HG03378 (cell line): ENCODE results near the gene PTCD2.
"Not testable (repeated sequence)": the region's sequence is repeated elsewhere in the genome, so short reads cannot be mapped to it uniquely, and the experiment has no call there.

Experiments
- ATAC-seq: cut with Tn5 transposase; IDR thresholded peaks from one replicate; pipeline ENCODE4 v1.9.1; 2021; ENCODE audit warnings: mild to moderate bottlenecking, moderate library complexity; ENCODE audit not compliant: unreplicated experiment

The PTCD2 gene

DNA sequence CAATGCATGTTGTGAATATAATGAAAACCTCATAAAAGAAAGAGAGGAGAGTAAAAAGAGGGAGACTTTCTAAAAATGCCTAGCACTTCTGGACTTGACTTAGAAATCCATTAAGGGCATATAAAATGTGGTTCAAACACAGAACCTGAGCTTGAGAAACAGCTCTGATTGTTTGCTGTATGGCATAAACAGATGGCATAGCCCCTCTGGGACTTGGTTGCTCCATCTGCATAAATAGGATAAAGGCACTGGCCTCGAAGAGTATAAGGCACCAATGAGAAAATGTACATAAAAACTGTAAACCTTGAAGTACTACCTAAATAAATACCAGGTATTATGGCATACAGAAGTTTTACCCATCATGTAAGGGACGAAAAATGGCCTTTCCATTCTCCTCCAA, 23.9 kb upstream of the PTCD2 start:
- ATAC-seq = no peak

DNA sequence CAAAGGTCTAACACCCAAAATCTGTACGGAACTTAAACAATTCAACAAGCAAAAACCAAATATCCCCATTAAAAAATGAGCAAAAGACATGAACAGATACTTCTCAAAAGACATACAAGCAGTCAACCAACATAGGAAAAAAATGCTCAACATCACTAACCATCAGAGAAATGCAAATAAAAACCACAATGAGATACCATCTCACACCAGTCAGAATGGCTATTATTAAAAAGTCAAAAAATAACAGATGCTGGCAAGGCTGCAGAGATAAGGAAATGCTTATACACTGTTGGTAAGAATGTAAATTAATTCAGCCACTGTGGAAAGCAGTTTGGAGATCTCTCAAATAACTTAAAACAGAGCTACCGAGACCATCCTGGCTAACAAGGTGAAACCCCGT, 22.0 kb upstream of the PTCD2 start:
- peak; percentile 45 for ATAC-seq

DNA sequence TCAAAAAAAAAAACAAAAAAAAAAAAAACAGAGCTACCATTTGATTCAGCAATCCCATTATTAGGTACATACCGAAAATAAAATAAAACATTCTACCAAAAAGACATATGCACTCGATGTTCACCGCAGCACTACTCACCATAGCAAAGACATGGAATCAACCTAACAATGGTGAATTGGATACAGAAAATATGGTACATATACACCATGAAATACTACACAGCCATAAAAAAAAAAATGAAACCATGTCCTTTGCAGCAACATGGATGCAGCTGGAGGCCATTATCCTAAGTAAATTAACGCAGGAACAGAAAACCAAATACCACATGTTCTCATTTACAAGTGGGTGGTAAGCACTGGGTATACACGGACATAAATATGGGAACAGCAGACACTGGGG, 21.5 kb upstream of the PTCD2 start:
- ATAC-seq = no peak

DNA sequence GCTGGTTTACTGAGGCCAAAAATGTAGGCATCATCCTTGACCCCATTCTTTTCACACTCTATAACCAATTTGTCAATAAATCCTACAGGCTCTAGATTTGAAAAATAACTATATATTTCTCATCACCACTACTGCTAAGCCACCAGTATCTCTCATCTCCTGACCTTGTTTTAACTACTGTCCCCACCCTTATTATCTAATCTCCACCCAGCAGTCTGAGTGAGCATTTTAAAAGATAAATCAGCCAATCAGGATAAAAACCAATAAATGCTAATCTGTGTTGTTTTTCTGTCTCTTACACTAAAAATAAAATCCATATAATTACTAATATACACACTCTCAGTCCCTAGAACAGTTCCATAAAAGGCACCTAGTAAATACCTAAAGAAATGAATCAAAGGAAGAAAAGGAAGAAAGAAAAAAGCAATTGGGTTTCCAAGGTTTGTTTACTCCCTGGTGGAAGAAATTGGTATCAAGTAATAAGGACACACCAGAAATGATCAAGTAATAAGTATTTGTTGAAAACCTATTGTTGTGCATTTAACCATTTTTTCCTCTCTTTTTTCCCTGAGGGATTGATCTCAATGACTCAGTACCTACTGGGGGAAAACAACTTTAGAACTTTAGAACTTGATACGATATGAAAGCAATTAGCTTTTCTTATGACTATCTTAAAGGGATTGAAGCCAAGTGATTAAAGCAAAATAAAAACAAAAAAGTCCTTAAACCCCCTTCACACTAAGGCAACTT, 19.4 kb upstream of the PTCD2 start:
- ATAC-seq = no peak

DNA sequence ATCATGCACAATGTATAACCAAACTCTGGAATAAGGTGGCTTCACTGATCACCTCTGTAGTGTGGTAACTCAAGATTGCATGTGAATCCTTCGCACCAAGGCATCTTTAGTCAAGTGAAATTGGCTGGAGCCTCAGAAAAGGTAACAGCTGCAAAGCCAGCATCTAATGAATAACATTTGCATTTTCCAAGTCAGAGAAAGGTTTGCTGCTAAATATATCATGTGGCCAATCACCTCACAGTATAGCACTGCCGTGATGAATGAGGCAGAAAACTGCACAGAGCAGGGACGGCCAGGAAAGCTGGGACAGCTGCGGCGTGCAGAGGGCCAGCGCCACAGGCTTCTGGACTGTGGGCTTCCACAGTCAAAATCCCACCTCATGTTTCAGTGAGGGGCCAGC, 18.6 kb upstream of the PTCD2 start:
- ATAC-seq = peak; percentile 72

DNA sequence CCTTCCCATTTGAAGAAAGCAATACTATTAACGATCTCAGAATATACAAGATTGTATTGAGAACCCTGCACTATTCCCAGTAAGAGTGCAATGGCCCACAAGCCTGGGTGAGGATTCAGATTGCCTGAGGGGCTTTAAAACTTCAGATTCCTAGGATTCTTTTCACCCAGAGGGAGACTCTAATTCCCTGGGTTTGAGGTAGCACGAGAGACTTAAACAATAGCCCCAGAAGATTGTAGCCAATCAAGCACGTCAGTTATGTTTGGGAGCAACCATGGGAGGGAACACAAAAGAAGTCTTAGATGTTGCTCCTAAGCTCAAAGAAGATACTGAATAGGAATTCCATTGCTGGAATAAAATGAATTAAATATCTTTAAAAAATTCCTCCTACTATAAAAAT, 18.0 kb upstream of the PTCD2 start:
- no peak for ATAC-seq

DNA sequence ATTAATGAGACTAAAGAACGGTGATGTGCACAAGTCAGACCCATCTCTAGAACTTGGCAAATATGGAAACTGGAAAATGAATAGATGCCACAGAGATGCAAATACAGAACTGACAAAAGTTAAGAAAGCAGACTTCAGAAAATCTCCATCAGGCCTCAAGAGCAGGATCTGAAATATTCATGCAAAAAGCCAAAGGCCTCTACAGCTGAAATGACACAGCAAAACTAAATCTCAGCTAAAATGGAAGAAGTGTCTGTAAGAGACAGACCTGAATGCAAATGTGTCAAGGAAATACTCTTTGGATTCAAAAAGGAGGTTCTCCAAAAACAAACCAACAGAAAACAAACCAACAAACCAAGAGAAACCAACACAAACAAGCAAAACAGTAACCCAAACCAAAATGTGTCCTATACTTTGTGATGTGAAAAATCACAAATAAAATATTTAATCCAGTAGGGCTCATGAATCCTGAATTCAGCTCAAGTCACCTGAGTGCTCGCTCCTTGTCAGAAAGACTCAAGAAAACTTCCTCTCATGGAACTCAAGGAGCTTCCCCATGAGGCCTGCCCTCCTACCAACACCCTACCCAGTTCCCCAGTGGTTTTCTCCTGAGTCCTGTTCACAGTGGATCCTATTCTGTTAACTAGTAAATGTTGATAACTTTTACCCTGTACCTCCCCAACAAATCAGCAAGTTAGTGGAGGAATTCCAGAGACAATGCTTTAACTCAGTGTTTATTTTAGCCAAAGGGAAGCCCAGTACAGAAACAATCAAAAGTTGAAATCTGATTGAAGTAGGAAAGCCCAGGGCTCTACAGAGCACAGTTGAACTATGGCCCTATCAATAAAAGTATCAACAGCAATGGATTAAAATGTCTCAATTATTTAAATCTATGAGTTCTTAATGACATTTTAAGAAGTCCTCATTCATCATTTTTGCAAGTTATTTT, 14.7 kb upstream of the PTCD2 start:
- no peak for ATAC-seq

DNA sequence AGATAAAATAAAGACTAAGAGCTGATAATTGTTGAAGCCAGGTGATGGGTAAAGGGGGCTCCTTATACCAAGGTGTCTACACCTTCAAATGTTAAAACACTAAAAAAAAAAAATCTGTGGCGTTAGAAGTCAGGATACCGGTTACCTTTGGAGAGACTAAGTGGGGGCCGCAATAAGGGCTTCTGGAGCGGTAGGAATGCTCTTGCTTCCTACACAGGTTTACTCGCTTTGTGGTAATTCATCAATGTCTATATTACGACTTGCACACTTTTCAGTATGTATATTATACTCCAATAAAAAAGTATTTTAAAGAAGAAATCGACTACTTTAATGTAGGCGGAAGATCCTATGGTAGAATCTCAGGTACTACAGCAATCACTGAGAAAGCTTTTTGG, 12.6 kb upstream of the PTCD2 start:
- ATAC-seq = no peak

DNA sequence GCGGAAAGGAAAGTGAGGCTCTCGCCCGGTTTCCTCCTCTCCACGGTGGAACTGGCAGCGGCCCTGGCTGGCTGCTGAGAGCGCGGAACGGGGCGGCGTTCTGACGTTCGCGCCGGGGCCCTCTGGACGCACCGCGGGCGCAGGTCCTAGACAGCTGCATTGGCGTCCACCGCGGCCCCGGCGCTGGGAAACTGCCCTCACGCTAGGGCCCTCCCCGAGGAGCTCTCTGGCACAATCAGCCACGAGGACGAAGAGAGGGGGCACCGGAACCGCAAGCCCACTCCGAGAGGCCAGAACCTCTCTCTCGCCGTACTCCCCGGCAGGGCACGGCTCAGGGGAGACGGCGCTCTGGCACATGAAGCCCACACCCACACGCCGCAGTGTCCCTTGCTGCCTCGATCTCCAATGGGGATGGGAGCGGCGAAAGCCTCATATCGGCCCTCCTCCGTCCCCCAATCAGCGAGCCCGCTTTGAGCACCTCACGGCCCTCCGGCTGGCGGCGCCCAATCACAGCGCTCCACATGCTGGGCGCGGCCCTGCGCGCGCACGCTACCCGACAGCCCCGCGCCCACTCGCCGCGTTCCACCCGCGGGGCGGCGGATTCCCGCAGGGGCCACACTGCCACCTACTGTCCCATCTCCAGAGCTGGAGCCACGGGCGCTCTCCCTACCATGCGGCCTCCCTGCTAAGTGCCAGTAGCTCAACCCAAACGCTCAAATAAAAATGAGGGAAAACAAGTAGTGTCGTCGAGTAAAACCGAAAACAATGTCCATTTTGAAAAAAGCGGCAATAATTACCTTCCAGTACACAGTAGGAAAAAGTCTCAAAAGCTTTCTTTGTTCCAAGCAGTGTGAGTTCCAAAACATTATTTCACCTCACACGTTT, 12.0 kb upstream of the PTCD2 start:
- ATAC-seq = peak; percentile 84

DNA sequence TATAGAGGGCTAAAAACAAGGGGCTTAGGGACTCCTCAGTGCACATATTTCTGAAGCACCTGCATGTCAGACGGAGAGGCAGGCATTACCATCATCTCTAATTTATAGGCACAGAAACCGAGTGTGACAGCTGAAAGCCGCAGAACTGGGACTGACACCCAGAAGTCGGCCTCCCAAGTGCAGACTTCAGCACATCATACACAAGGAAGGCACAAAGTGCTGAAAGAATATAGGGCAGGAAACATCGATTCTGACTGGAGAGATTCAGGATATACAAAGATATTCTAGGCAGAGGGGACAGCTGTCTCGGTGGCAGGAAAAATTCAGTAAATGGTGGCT, 11.4 kb upstream of the PTCD2 start:
- no peak for ATAC-seq

DNA sequence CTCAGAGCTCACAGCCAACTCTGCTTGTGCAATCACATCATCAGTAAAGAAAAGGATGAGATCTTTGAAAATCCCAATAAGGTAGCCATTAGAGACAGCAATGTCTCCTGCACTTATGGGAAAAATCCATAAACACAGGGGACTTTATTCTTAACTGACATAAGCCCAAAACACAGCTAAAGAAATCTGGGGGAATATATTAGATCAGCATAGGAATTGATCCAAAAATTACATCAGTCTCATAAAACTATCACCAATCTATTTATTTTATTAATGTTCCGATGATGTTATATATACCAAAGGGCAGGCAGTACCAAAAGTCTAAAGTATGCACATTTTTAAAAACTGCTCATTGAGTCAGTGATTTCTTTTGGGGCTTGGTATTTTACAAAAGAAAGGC, 7.0 kb upstream of the PTCD2 start:
- ATAC-seq = no peak

DNA sequence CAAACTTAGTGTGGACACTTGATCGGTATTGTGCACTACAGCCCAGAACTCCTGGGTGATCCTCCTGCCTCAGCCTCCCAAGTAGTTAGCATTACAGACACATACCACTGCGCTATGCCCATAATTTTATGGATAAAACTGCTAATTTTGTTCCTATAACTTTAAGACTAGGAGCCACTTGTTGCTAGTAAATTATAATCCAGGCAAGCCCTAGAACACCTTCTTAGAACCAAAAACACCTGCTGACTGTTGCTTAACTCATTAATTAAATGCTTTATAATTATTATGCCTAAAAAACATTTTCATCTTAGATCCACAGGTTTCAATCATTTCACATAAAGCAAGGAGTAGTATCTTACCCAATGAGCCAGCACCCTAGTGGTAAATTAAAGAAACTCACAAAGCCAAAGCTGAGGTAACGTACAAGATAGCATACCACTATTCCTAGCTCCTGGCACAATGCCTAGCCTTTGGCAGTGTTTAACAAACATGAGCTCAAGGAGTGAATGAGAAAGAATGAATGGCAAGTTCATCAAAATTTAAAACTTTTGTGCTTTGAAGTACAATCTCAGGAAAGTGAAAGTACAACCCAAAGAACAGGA, 5.5 kb upstream of the PTCD2 start:
- no peak for ATAC-seq

DNA sequence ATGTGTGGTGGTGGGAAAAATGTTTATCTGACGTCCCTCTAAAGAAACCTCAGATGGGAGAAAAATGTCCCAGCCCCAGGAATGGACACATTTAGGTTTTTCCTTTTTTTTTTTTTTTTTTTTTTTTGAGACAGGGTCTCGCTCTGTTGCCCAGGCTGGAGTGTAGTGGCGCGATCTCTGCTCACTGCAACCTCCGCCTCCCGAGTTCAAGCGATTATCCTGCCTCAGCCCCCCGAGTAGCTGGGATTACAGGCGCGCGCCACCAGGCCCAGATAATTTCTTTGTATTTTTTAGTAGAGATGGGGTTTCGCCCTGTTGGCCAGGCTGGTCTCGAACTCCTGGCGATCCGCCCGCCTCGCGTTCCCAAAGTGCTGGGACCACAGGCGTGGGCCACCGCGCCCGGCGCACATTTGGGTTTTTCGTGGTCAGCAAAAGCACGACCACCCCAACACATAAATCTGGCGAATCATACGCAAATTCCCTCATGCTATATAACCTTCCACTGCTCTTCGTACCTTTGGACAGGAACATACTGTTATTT, 668 bp upstream of the PTCD2 start:
- ATAC-seq = not testable (repeated sequence)

DNA sequence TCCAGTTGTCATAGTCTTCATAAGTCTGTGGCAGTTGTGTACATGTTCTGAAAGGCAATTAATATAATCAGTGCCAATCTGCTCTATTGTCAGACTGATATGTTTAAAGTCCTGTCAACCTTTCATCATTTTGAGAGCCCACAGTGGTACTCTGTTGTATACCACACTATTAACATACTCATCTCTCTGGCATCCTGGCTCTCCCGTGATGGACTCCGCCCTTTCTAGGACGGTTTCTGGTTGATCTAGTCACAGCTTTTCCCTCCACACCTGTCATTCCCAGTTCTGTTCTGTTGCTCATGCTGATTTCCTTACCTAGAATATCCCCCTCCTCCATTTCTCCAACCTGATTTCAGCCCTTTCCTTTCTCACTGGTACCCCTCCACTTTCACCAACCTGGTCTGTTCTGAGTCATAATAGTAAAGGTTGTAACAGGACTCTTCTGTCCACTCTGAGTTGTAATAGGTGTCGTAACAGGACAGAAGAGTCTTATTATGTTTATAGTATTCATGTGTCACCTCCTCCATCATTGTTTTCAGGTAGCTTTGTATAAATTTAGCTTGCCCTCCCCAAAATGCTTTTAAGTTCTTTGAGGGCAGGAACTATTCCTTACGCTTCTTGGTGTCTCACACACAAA, 4.1 kb downstream of the PTCD2 start:
- ATAC-seq = no peak

DNA sequence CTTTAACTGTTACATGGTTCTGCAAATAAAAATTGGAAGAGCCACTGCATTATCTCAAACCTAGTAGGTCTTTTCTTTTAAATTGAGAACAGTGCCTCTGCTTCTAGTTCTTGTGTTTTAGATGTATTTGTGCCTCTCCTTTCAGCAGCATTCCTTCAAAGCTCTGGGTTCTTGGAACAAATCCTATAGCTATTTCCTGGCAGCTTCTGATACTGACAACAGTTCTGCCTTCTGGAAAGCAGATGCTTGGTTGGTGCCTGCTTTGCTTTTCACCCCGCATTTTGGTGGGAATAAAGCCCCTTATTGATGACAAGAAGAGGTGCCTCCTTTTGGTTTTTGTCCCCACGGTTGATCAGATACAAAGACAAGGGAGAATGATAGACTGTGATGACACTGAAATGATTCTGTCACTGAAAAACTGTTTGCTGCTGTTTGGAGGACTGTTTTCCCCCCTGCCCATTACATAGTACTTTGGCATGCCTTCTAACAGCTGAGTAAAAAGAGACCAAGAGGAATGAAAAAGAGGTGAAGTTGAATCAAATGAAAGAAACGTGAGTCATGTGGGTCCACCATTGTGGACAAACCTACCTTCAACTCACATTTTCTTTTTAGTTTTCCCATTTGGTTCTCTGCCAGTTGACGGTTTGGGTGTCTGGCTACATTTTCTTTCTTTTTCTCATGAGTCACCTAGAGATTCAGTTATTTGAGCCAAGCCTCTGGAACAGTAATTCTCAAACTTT, 5.6 kb downstream of the PTCD2 start:
- ATAC-seq = no peak

DNA sequence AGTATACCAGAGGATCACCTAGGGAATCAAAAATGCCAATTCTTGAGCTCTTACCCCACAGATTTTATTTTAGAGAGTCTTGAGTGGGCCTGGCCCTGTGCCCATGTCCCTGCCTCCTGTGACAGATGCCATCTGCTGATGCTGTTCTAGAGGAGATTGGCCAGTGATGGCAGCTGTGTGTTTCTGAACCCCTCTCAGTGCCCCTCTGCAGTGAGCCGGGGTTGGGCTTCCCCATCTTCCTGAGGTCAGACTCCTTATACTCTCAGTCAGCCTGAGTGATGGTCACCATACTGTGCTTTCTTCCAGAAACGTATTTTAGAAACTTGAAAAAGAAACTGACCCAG, 6.1 kb downstream of the PTCD2 start:
- no peak for ATAC-seq

DNA sequence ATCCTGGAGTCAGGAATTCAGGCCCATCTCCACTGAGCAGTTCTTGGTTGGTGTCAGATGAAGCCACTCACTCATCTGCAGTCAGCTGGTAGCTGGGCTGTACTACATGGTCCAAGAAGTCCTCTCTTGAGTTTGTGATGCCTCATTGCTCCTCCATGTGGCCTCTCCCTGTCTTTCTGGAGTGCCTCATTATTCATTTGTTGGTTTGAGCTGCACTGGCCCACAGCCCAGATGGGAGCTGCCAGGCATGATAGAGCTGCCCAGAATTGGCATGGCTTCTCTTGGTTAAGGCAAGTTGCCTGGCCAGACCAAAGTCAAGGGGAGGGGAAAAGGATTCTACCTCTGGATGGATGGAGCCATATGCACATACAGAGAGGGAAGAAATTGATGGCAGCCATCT, 8.0 kb downstream of the PTCD2 start:
- ATAC-seq = no peak

DNA sequence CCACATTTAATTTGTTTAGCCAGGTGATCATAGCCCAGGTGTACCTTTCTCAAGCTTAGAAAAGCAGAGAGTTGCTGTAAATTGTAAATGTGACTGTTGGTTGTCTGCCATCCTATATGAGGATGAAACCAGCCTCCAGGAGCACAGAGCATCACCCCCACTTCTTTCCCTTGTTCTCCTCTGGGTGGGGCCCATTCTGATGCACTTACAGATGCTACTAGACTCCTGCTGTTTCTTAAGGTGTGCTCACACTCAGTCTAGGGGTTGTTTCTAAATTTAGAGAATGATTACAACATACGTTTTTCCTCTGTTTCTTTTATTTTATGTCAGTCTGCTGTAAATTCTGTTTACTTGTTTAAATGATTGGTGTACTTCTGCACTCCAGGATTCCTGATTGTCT, 10.5 kb downstream of the PTCD2 start:
- no peak for ATAC-seq

DNA sequence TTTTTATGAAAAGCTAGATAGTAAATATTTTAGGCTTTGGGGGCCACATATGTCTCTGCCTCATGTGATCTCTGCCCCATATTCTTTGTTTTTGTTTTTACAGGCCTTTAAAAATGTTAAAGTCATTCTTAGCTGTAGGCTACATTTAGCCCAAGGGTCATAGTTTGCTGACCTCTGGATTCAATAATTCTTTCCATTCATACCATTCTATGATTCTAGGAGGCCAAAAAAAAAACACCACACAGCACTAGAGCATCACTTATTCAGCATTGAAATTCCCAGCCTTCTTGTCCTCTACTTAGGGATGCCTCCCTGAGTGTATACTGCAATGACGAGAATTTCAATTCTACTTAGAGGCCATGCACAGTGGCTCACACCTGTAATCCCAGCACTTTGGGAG, 17.0 kb downstream of the PTCD2 start:
- ATAC-seq = no peak
